BLaER1 treated with 17β-estradiol and CSF1 and Interleukin-3, amounts not matched to agents 10 nM and 100 nM (cell line): ENCODE data around the gene VPS29.
"Not testable (repeated sequence)": the region's sequence is repeated elsewhere in the genome, so short reads cannot be mapped to it uniquely, and the experiment has no call there.

Experiments used
- H3K27ac ChIP-seq, 11 experiments: shearing (Covaris generic); formaldehyde crosslinking; 2 replicates each; pipeline ENCODE4 v1.8.1; 2022
- H3K27me3 ChIP-seq, 11 experiments: shearing (Covaris generic); formaldehyde crosslinking; 2 replicates each; pipeline ENCODE4 v1.8.1; 2022
- H3K36me3 ChIP-seq, 11 experiments: shearing (Covaris generic); formaldehyde crosslinking; 2 replicates each; pipeline ENCODE4 v1.8.1; 2022
- H3K4me1 ChIP-seq, 10 experiments: shearing (Covaris generic); formaldehyde crosslinking; 2 replicates each; pipeline ENCODE4 v1.8.1; 2022
- H3K4me2 ChIP-seq, 11 experiments: shearing (Covaris generic); formaldehyde crosslinking; 2 replicates each; pipeline ENCODE4 v1.8.1; 2022
- H3K4me3 ChIP-seq, 10 experiments: shearing (Covaris generic); formaldehyde crosslinking; 2 replicates each; pipeline ENCODE4 v1.8.1; 2022
- H3K9ac ChIP-seq, 11 experiments: shearing (Covaris generic); formaldehyde crosslinking; 2 replicates each; pipeline ENCODE4 v1.8.1; 2022
- H3K9me3 ChIP-seq, 11 experiments: shearing (Covaris generic); formaldehyde crosslinking; replicated peaks in 1 of 11; 2 replicates each; pipeline ENCODE4 v1.8.1; 2022
- H4K20me1 ChIP-seq, 11 experiments: shearing (Covaris generic); formaldehyde crosslinking; 2 replicates each; pipeline ENCODE4 v1.8.1; 2022
- Cebpa-rat ChIP-seq, 11 experiments: shearing (Covaris generic); IDR thresholded peaks; 2 replicates each; pipeline ENCODE4 v1.8.1; 2022

Gene VPS29

DNA sequence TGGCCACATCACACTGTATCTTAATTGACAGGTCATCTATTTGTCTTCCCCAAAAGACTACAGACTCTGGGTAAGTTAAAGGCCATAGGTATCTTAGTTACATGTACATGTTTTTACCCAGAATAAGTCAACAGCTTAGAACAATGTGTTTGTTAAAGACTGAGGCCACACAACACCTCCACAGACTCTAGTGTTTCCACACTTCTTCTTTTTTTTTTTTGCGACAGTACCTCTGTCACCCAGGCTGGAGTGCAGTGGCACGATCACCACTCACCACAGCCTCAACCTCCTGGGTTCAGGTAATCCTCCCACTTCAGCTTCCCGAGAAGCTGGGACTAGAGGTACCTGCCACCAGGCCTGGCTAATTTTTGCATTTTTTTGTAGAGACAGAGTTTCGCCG, 35.1 kb downstream of the VPS29 start:
- Histone ChIP-seq H3K27ac (peak overlapping the region; percentile 1 to 100 (median 98); a peak in 21 of 22 replicates), H3K9ac (peak overlapping the region; percentile 89 to 99 (median 97)), H3K4me3 (peak overlapping the region; percentile 73 to 90 (median 81))

DNA sequence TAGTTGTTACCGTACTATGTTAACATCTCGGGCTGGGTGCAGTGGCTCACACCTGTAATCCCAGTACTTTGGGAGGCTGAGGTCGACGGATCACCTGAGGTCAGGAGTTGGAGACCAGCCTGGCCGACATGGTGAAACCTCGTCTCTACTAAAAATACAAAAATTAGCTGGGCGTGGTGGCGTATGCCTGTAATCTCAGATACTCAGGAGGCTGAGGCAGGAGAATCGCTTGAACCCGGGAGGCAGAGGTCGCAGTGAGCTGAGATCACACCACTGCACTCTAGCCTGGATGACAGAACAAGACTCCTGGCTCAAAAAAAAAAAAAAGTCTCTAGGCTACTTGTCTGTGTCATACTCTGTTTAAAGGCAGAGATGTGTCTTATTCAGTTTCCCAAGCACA, 36.1 kb downstream of the VPS29 start:
- not testable (repeated sequence) for H3K27me3 ChIP-seq, H3K9me3 ChIP-seq, H3K4me3 ChIP-seq
- H4K20me1 ChIP-seq = peaks cover 0 to 12% (median 0%) of the 10 kb centered on the region in 11 experiments; a peak in 2 of 22 replicates
- peak overlapping the region in 4 of 11 experiments; percentile 97 to 100 (median 98); a peak in 5 of 22 replicates for H3K27ac ChIP-seq
- H3K4me1 ChIP-seq = peaks cover 26 to 66% (median 46%) of the 10 kb centered on the region in 10 experiments
- peak overlapping the region in 7 of 11 experiments; percentile 82 to 95 (median 93); a peak in 10 of 22 replicates for H3K4me2 ChIP-seq
- H3K9ac ChIP-seq = peak overlapping the region; percentile 8 to 99 (median 96); a peak in 15 of 22 replicates
- peaks cover 47 to 65% (median 55%) of the 10 kb centered on the region in 11 experiments for H3K36me3 ChIP-seq

More for the DNA sequence above, 35.1 kb downstream of the VPS29 start:
- Histone ChIP-seq H3K4me2 (peak overlapping the region; percentile 82 to 95 (median 93)), H3K9me3 (no peaks in the 10 kb centered on the region), H3K36me3 (peaks cover 37 to 63% (median 45%) of the 10 kb centered on the region in 11 experiments), H3K27me3 (no peaks in the 10 kb centered on the region), H4K20me1 (peaks cover 0 to 12% (median 0%) of the 10 kb centered on the region in 11 experiments; a peak in 2 of 22 replicates), H3K4me1 (peaks cover 26 to 69% (median 48%) of the 10 kb centered on the region in 10 experiments)
- TF ChIP-seq Cebpa-rat (IDR thresholded peaks at IDR 0.05) = no peak

DNA sequence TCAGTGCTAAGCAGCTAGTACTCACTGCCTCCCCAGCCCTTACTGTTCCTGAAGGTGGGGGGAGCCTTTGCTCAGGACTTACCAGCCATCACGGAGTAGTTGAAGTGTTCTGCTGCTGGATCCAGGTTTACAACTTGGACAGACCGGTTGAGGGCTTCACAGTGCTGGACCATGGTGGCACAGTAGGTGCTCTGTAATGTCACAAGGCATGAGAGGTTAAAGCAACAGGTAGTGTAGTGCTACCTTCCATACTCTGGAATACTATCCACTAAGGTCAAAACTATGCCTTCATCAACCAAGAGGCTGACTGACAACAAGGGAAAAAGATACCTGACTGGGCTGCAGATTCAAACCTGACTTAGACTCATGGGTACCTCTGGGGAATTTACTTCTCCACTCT, 36.9 kb downstream of the VPS29 start:
- no peak for TF ChIP-seq Cebpa-rat (IDR thresholded peaks at IDR 0.05)
- peak overlapping the region in 8 of 11 experiments; percentile 14 to 100 (median 32); a peak in 11 of 22 replicates for H3K27ac ChIP-seq
- H3K9ac ChIP-seq = peak overlapping the region in 10 of 11 experiments; percentile 2 to 99 (median 34); a peak in 16 of 22 replicates
- H3K4me2 ChIP-seq = peak overlapping the region in 6 of 11 experiments; percentile 6 to 95 (median 58); a peak in 8 of 22 replicates
- H3K36me3 ChIP-seq = peaks cover 55 to 65% (median 60%) of the 10 kb centered on the region in 11 experiments
- H4K20me1 ChIP-seq = peaks cover 0 to 12% (median 0%) of the 10 kb centered on the region in 11 experiments; a peak in 2 of 22 replicates
- no peaks in the 10 kb centered on the region for H3K9me3 ChIP-seq
- no peak overlapping the region for H3K4me3 ChIP-seq
- no peaks in the 10 kb centered on the region for H3K27me3 ChIP-seq
- H3K4me1 ChIP-seq = peaks cover 20 to 61% (median 39%) of the 10 kb centered on the region in 10 experiments

- peaks cover 76 to 94% (median 89%) of the 10 kb centered on the region in 11 experiments for H3K36me3 ChIP-seq
- H3K27ac ChIP-seq = peak overlapping the region in 4 of 11 experiments; percentile 9 to 20 (median 16); a peak in 4 of 22 replicates
Measured at GRCh38 chr12:110461189-110461588, 40.7 kb downstream of the VPS29 start.

GRCh38 chr12:110458756-110459155, 43.2 kb downstream of the VPS29 start:
- peak overlapping the region; percentile 91 to 99 (median 96); a peak in 21 of 22 replicates for H3K27ac ChIP-seq
- no peak for TF ChIP-seq Cebpa-rat (IDR thresholded peaks at IDR 0.05)
- peak overlapping the region in 7 of 11 experiments; percentile 72 to 94 (median 88); a peak in 13 of 22 replicates for H3K4me2 ChIP-seq
- H3K4me3 ChIP-seq = no peak overlapping the region
- H3K4me1 ChIP-seq = peaks cover 35 to 77% (median 62%) of the 10 kb centered on the region in 10 experiments
- H3K27me3 ChIP-seq = no peaks in the 10 kb centered on the region
- peaks cover 64 to 92% (median 87%) of the 10 kb centered on the region in 11 experiments for H3K36me3 ChIP-seq
- peak overlapping the region in 6 of 11 experiments; percentile 0 to 85 (median 48); a peak in 8 of 22 replicates for H3K9ac ChIP-seq
- no peaks in the 10 kb centered on the region for H3K9me3 ChIP-seq
- H4K20me1 ChIP-seq = no peaks in the 10 kb centered on the region

More at GRCh38 chr12:110461189-110461588, 40.7 kb downstream of the VPS29 start:
- not testable (repeated sequence) for H3K4me3 ChIP-seq, H3K27me3 ChIP-seq, H3K9me3 ChIP-seq, H4K20me1 ChIP-seq
- Histone ChIP-seq H3K4me2 (0 out of 22 replicates have a peak overlapping the region, but pooled peaks of 1 of the 11 experiments have one; percentile 28), H3K9ac (peak overlapping the region in 1 of 11 experiments; percentile 39; a peak in 3 of 22 replicates), H3K4me1 (peaks cover 22 to 77% (median 53%) of the 10 kb centered on the region in 10 experiments)

DNA sequence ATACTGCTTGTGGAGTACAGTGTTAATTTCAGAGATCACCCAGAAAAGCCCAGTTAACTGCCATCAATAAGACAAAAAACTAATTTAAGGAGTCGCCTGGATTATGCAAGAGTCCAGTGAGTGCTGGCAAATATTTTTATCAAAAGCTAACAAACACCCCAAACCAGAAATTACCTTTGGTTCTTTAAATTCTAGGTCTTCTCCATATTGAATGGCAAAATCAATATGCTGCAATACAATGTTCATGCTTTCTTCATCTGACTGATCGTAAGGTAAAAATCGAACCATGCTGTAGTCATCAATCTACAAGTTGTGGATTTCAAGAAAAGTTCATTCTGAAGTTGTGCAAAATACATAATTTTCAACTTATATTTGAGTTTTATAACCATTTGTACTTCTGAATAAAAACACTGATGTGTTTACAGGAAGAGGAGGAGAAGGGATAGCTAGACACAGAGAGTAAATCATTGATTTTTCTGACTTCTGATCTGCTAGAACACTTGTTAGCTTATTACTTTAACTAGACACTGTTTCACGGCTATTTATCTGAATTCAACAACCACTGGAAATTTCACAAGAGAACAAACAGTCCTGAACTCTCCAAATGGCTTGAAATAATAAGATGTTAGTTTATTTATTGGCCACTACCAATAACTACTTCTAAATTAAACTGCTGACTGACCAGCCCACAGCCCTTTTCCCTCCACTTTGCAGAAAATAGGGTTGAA, 48.2 kb downstream of the VPS29 start:
- Histone ChIP-seq H3K4me3 (no peak overlapping the region), H3K27me3 (no peaks in the 10 kb centered on the region), H3K36me3 (peaks cover 31 to 76% (median 68%) of the 10 kb centered on the region in 11 experiments), H3K9ac (peak overlapping the region in 5 of 11 experiments; percentile 8 to 83 (median 81); a peak in 6 of 22 replicates), H4K20me1 (peaks cover 0 to 8% (median 2%) of the 10 kb centered on the region in 11 experiments; a peak in 8 of 22 replicates), H3K9me3 (no peaks in the 10 kb centered on the region), H3K4me1 (peaks cover 41 to 83% (median 76%) of the 10 kb centered on the region in 10 experiments), H3K4me2 (peak overlapping the region in 6 of 11 experiments; percentile 78 to 95 (median 91); a peak in 10 of 22 replicates), H3K27ac (peak overlapping the region in 10 of 11 experiments; percentile 91 to 99 (median 96); a peak in 20 of 22 replicates)
- no peak for TF ChIP-seq Cebpa-rat (IDR thresholded peaks at IDR 0.05)

- H3K4me1 ChIP-seq = peaks cover 36 to 86% (median 76%) of the 10 kb centered on the region in 10 experiments
- peak overlapping the region; percentile 48 to 100 (median 99) for H3K27ac ChIP-seq
- H3K9ac ChIP-seq = peak overlapping the region; percentile 42 to 100 (median 98); a peak in 19 of 22 replicates
- peaks cover 32 to 82% (median 73%) of the 10 kb centered on the region in 11 experiments for H3K36me3 ChIP-seq
- H3K4me2 ChIP-seq = peak overlapping the region in 10 of 11 experiments; percentile 59 to 88 (median 70); a peak in 19 of 22 replicates
- peaks cover 19 to 33% (median 26%) of the 10 kb centered on the region in 11 experiments; a peak in 20 of 22 replicates for H4K20me1 ChIP-seq
- H3K9me3 ChIP-seq = no peaks in the 10 kb centered on the region
- no peaks in the 10 kb centered on the region for H3K27me3 ChIP-seq
- TF ChIP-seq Cebpa-rat (IDR thresholded peaks at IDR 0.05) = no peak
- peak overlapping the region in 2 of 10 experiments; percentile 78 to 87; a peak in 2 of 20 replicates for H3K4me3 ChIP-seq
Measured at GRCh38 chr12:110451263-110451662, 50.6 kb downstream of the VPS29 start.

DNA sequence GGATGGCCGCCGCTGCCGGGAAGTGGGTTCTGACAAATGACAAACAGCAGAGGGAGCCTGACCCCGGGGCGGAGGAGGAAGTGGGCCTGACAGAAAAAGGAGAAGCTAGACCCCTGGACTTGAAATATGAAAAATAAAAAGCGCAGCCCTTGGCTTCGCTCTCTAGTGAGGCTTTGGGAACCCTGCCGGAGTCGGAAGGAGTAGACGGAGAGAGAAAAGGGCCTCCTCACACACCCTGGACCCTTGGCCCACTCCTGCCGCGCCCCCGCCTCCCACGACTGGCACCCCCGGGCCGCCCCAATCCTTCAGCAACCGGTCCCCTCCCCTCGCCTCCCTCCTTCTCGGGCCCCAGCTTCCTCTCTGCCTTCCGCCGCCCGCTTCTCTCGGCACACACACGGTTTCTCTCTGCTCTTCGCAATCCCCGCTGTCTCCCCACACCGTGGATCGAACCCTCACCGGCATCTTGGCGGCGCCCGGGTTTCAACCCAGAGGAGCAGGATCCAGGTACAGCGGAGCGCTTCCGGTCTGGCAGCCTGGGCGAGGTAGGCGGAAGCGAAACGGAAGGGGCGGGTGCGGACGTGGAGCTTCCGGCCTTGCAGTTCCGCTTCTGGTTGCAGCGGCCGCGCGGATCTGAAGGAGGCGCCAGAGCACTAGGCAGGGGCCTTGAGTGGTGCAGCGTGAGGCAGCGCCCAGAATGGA, 52.0 kb downstream of the VPS29 start, which contains the start of gene ARPC3:
ARPC3 (minus strand) TSS at position 539 of the 699 bp plus-strand sequence; CDS start at position 462, 77 bp downstream.
- Histone ChIP-seq H3K4me2 (peak within 1 kb of the TSS; percentile 88 to 99 (median 94)), H4K20me1 (peaks cover 32 to 46% (median 40%) of the 10 kb centered on the region in 11 experiments; a peak in 20 of 22 replicates), H3K4me3 (peak within 1 kb of the TSS; percentile 75 to 91 (median 79)), H3K9me3 (no peaks in the 10 kb centered on the region), H3K4me1 (peaks cover 23 to 86% (median 65%) of the 10 kb centered on the region in 10 experiments), H3K36me3 (peaks cover 46 to 86% (median 79%) of the 10 kb centered on the region in 11 experiments), H3K9ac (peak within 1 kb of the TSS; percentile 94 to 100 (median 98)), H3K27ac (peak within 1 kb of the TSS; percentile 96 to 100 (median 99)), H3K27me3 (no peaks in the 10 kb centered on the region)
- no peak for TF ChIP-seq Cebpa-rat (IDR thresholded peaks at IDR 0.05)
